Sigmoid colon (tissue), 4 donors: ENCODE results near the gene LRRC2.

Experiments used
- CTCF ChIP-seq, 4 experiments: fragments of 450-650 bp in 3 of 4; fragments of 200-600 bp in 1 of 4; IDR thresholded peaks; one replicate each; pipeline ENCODE4 v1.5.1; 2016 to 2019; ENCODE audit warnings: antibody characterized with exemption in 4 of 4, mild to moderate bottlenecking in 3 of 4, moderate library complexity in 2 of 4
- EP300 ChIP-seq, 4 donors: sonication (generic); formaldehyde crosslinking; IDR thresholded peaks; one replicate each; pipeline ENCODE4 v1.6.1; 2017; ENCODE audit warnings: antibody characterized with exemption in 4 of 4
- POLR2A ChIP-seq, 2 donors: fragments of 450-650 bp; IDR thresholded peaks; one replicate each; pipeline ENCODE4 v1.6.1; 2016; ENCODE audit warnings: antibody characterized with exemption in 2 of 2, mild to moderate bottlenecking in 2 of 2, moderate library complexity in 2 of 2
- POLR2AphosphoS5 ChIP-seq, 4 donors: sonication (generic); formaldehyde crosslinking; IDR thresholded peaks; one replicate each; pipeline ENCODE4 v1.6.1; 2017; ENCODE audit warnings: antibody characterized with exemption in 4 of 4

- no peak for TF ChIP-seq POLR2A (IDR thresholded peaks at IDR 0.05)
- TF ChIP-seq CTCF (IDR thresholded peaks at IDR 0.05), result no peak
- TF ChIP-seq EP300 (IDR thresholded peaks at IDR 0.05), result no peak
- TF ChIP-seq POLR2AphosphoS5 (IDR thresholded peaks at IDR 0.05), result no peak
These were observed 86.4 kb downstream of the LRRC2 start for GRCh38 chr3:46479696-46480095.
